Measurements from ENCODE around the gene GALNT7.

The GALNT7 gene

DNA sequence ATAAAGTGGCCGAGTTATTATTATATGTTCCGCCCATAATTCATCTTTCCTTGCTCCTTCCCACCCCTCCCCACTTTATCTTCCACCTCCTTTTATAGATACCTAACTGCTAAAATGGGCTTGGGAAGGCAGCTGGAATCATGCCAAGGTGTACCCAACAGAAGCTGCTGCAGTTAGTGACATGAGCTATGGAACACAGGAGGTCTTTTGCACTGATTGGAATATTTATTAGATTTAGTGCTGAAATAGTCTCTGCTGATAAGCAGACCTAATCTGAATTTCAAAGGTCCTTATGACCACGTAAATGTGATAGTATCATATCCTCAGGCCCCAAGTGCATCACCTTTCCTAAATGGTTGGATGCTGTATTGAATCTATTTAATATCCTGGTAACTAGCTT is 100.7 kb downstream of the GALNT7 start:
- DNase-seq: no peak

- DNase-seq: no peak
These were observed 101.9 kb downstream of the GALNT7 start for GRCh38 chr4:173270312-173271027.

GRCh38 chr4:173272314-173272713 is 103.7 kb downstream of the GALNT7 start:
- no peak for DNase-seq

DNA sequence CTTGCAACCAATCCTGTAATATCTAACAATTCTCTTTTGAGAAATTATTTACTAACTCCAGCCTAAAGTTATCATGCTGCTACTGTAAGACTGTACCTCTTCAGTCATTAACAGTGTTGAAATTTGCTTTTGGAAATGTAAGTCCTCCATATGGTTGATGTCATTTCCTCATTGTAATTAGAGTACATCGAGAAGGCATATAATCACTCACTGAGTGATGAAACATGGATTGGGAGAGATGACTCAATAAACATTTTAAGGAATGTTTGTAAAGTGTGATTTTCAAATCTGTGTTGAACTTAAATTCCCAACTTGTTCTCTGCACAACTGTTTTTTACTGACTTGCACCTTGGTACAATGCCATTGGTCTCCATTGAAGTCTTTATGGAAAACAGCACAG is 104.4 kb downstream of the GALNT7 start:
- no peak for DNase-seq

DNA sequence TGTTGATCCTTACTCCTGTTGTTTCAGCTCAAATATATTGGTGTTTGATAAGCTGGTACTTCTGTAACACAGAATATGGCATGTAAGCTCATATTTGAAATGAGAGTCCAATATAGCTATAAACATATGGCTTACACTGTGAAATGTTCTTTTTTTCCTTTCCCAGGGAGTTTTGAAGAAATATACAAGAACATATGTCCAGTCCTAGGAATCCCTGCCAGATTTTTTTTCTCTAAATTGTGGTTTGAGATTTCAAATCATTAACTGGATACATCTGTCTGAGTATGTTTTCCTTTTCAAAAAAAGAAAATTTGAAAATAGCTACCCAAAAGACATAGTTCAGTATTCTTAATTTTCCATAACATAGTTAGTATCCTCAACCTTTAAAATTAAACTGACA is 105.3 kb downstream of the GALNT7 start:
- no peak for DNase-seq

DNA sequence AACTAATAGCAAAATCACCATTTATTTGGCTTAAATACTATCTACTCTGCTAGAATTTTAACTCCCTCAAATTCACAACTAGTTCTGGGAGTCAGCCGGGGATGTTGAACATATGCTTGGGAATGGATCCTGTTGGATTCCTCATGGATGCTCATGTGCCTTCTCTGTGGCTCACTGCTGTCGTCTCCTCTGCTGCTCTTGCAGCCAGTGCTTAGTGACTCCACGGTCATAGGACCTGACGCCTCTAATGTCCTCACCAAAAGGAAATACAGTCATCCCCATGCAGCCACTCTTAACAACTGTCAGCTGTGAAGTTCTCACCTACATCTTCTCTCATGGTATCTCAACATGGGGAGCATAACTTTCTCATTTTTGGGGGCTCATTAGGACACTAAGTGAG is 106.1 kb downstream of the GALNT7 start:
- DNase-seq: no peak

- DNase-seq: no peak
These were observed 106.5 kb downstream of the GALNT7 start for GRCh38 chr4:173275150-173275549.

DNA sequence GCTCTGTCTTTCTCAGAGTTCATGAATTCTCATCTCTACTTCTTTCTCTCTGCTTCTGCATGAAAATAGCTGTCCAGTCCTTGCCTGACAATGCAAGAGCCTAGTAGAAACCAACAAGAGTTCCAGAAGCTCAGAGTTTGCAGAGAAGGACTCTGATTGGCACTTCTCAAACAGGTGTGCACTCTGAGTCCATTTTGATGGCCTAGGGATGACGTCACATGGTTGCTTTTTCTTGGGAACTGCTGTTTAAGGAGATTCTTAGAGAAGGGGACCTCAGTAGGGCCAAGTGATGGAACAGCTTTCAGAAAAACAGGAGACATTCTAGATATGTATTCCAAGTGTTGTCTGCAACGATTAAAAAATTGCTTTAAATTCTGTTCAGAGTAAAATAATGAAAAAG is 108.7 kb downstream of the GALNT7 start:
- no peak for DNase-seq

- DNase-seq: no peak
These were observed 112.4 kb downstream of the GALNT7 start for GRCh38 chr4:173280998-173281397.

- no peak for DNase-seq
These were observed 113.0 kb downstream of the GALNT7 start for GRCh38 chr4:173281406-173282255.

- no peak for DNase-seq
These were observed 113.6 kb downstream of the GALNT7 start for GRCh38 chr4:173282256-173282562.

GRCh38 chr4:173282626-173283025 is 114.0 kb downstream of the GALNT7 start:
- no peak for DNase-seq

DNA sequence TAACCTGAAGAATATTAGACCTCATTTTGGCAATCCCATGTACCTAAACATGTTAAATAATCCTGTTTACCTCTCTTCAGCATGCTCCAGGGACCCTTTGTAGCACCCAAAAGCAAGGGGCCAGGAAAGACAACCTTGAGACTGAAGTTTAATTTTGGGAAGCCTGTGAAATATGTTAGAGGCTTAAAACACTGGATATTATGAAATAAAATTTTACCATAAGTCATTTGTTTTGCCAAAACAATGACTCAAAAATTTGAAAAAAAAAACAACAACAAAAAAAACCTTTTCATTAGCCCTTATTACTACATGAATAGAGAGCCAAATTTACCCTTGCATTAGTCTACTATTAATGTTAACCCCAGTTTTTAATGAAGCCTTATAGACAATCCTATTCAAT is 115.9 kb downstream of the GALNT7 start:
- DNase-seq: no peak

GRCh38 chr4:173287486-173287885 is 118.9 kb downstream of the GALNT7 start:
- DNase-seq: no peak

GRCh38 chr4:173288296-173288695 is 119.7 kb downstream of the GALNT7 start:
- DNase-seq: peak; percentile 2

DNA sequence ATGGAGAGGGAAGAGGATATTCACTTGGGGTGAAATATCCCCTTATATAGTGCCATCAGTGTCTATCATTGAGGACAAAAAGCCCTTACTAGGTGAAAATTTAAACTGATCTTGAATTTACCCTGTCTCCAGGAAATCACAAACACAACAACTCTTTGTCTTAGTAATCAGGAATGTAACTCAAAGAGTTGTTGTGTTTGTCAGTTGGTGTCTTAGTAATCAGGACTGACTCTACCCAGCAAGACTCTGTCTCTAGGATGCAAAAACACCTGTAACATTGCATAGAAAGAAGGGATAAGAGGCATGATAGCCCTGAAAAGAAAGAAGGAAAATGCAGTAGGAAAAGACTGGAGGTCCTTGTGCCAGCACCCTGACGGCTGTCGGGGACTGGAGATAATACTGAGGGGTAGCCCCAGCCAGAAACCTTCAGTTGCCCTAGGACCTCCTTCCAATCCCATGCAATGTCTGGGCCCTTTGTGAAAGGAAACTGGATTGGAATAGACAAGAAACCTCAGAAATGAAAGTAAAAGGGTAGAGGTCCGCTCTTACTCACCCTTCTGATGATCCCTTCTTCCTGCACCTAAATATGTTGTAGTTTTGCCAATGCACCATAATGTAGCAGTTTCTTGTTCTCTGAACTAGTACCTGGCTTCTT is 120.2 kb downstream of the GALNT7 start:
- DNase-seq: no peak

- no peak for DNase-seq
These were observed 120.7 kb downstream of the GALNT7 start for GRCh38 chr4:173289353-173289727.

GRCh38 chr4:173291899-173292298 is 123.3 kb downstream of the GALNT7 start:
- DNase-seq: no peak

DNA sequence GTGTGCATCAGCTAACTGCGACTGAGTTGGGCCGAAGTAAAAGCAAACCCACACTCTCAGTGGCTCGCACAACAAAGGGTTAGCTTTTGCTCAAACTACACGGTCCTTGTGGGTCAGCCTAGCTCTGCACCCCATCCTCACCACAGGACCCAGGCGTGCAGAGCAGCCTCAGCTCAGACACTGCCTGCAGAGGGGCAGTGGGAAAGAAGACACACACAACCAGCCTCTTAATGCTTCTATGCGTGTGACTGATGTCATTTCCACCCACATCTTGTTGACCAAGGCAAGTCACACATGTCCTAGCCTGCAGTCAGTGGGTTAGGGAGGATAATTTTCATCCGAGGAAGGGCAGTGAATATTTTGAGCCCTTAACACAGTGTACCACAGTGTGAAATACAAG is 125.1 kb downstream of the GALNT7 start:
- no peak for DNase-seq

DNA sequence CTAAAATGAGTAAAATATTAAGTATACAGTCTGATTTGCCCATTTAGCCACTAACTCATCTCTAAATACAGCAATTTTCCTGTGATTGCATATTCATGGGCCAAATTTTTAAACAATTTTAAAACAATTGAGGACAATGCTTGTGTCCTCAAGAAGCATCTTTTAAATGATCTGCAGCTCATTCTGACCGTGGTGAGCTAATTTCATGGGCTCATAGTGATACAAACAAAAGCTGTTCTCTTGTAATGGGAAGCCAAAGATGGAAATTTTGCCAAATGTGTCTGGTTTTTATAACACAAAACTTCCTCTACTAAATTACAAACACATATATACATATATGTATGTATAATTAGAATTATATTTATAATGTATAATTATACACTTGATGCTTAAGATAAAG is 125.8 kb downstream of the GALNT7 start:
- no peak for DNase-seq

GRCh38 chr4:173301518-173302201 is 133.0 kb downstream of the GALNT7 start:
- no peak for DNase-seq

- no peak for DNase-seq
These were observed 139.2 kb downstream of the GALNT7 start for GRCh38 chr4:173307778-173308177.

DNA sequence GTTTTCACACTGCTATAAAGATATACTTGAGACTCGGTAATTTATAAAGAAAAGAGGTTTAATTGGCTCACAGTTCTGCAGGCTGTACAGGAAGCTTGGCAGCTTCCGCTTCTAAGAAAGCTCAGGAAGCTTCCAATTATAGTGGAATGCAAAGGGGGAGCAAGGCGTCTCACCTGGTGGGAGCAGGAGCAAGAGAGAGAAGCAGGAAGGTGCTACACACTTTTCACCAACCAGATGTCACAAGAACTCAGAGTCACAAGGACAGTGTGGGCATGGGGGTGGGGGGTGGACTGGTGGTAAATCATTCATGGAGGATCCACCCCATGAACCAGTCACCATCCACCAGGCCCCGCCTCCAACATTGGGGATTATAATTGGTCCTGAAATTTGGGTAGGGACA is 142.8 kb downstream of the GALNT7 start:
- DNase-seq: no peak

- no peak for DNase-seq
These were observed 146.1 kb downstream of the GALNT7 start for GRCh38 chr4:173314715-173315114.

Data from NCI-H1048 (cell line).